ENCODE measurements around the gene EPM2A.
"Not testable (repeated sequence)": the region's sequence is repeated elsewhere in the genome, so short reads cannot be mapped to it uniquely, and the experiment has no call there.

EPM2A gene

DNA sequence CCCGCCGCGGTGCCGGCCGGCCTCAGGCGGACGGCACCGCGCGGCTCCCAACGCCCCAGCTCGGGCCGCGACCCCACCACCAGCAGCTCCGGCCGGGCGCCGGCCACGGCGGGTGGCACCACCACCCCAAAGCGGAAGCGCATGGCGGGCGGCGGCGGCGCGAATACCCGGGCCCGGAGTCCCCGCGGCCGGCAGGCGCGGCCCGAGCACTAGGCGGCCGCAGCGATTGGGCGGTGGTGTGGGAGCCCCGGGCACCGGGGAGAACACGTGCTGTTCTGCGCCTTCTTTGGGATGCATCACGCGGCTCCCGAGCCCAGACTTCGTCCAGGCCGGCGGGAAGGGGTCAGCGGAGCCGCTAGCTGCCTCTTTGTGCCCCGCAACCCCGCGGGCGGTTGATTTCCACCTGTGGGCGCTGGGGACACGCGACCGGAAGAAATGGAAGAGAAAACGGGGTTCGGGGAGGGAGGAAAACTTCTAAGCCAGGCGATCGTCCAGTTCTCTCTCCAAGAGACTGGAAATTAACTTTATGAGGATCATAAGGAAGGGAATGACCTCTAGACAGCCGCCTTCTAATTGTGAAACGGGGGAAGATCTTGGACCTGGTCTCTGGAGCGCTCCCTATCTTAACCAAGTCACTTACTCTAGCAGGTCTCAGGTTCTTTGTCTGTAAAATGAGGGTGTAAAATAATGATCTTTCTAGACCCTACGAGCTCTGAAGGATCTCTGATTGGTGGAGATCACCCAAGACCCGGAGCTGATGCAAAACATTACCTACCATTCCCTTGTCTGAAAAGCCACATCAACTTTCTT, at the start of gene EPM2A:
TSS of gene EPM2A (minus strand) at position 165 of the 810 bp plus-strand sequence. CDS start at position 143, 22 bp downstream.
- DNase-seq, result peak; percentile 8 to 59

DNA sequence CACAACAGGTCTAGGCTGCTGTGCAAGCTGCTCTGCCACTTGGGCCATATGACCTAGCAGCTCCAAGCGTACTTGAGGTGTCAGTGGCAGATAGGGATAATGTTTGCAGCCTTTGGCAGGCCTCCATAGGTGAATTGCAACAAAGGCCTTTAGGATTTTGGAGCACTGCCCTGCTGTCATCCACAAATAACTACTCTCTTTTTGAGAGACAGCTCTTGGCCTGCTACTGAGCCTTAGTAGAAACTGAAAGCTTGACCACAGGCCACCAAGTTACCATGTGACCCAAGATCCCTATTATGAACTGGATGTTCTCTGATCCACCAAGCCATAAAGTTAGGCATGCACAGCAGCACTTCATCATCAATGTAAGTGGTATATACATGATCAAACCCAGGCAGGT, 49.4 kb upstream of the EPM2A start:
- no peak for DNase-seq

DNA sequence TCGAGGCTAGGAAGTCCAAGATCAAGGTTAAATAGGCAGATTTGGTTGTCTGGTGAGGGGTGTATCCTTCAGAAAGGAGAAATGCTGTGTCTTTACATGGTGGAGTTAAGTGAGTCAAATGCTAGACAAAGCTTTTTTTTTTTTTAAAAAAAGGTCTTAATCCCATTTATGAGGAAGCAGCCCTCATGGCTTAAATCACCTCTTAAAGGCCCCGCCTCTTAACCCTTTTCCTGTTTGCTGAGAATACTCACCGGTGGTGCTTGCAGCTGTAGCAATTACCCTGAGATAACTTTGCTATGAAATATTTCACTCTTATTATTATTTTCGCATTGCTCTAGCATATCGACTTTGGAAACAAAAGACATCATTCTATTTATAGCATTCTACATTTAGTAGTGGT, 48.5 kb upstream of the EPM2A start:
- DNase-seq, result no peak

DNA sequence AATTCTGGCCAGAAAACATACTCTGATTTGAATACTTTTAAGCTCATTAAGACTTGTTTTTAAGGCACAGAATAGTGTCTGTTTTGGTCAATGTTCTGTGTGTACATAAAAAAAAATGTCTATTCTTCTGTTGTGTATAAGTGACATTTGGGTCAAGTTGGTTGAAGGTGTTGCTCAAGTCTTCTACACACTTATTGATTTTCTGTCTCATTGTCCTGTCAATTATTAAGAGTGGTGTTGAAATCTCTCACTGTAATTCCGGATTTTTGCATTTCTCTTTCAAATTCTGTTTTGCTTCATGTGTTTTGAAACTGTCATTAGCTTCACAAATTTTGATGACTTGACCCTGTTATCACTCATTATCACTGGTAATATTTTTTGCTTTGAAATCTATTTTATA, 37.5 kb upstream of the EPM2A start:
- no peak for DNase-seq

DNA sequence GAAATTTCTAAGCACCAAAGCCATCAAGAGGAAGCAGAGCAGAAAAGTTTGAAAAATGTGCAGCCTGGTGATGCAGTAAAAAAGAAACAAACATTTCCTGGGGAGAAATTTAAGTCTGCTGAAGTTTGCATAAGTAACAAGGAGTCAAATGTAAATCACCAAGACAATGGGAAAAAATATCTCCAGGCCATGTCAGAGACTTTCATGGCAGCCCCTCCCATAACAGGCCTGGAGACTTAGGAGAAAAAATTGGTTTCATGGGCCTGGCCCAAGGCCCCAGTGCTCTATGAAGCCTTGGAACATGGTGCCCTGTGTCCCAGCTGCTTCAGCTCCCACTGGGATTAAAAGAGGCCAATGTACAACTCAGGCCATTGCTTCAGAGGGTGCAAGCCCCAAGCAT, 30.1 kb upstream of the EPM2A start:
- DNase-seq, result no peak

DNA sequence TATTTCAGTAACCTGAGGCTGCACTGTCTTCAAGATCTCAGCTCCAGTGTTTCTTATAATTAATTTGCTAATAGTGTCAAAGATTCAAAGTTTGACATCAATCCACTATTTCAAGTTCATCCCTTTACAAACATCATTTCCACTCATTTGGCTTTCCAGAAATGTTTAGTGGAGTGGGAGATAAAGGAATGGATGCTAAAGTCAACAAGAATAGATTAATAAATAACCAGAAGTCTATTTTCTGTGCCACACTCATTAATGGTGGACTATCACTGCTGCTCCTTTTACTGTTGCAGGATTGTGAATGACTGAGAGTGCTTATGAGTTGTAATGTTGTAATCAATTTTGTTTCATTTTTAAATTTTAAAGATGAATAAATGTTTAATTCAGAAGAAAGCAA, 28.4 kb upstream of the EPM2A start:
- DNase-seq, result no peak

DNA sequence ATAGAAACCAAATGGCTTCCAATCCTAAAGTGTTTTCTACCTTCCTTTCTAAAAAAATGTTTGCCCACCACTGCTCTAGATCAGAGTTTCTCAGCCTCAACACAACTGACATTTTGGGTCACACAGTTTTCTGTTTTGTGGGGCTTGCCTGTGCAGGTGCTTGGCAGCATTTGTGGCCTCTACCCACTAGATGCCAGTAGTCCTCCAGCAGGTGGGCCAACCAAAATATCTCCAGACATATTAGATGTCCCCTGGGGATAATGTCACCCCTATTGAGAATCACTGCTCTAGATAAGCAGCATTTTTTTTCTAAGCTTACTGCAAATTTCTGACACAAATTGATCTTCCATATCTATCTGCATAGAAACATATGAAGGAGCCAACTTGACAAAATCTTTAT, 26.3 kb upstream of the EPM2A start:
- no peak for DNase-seq

DNA sequence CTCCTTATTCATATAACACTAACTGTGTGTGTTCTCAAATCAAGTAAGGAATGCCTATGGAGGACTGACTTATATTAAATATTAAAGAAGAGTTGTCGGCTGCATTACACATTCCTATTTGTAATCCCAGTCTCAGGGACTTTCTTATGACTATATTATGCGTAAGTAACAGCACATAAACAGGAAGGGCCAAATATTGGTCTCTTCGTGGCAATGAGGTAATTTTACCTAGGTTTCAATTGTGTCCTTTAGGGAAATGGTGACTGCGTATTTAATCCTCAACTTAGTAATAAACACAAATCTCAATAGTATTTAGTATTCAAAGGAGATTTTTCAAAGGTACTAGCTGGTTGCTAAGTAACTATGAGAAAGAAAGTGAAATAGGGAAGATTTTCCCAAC, 22.8 kb upstream of the EPM2A start:
- no peak for DNase-seq

DNA sequence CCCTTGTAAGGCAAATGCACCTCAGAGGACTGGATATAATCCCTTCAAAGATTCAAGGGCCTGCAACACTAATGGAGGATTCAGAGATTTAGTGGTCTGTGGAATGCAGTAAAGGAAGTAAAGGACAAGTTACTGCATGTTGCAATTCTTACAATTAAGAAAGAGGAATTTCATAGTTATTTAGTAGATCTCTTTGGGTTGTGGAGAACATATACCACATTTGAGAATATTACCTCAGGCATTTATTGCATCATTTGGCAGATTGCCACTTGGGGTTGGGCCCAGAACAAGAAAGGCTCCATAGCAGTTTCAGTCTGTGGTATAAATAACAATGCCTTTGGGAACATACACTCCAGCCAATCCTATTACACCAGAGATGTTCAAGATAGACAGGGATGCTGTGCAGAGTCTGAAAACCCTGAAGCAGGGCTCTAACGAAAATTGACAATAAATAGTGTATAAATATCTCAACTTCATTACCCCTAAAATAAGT, 20.9 kb upstream of the EPM2A start:
- no peak for DNase-seq

DNA sequence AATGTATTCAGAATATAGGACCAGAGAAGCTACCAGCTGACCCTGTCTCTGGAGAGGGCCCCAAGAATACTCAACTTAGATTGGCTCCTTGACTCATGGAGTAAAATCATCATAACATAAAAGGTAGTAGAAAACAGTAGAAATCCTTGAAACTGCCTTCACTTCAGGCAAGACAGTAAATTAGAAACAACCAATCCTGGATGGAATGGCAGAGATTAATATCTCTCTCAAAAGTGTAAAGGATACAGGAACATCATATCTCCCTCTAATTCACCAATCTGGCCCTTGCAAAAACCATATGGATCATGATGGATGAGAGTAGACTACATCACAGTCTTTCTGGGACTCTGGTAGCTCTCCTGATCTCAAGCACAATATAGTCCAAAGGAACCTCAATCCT, 20.4 kb upstream of the EPM2A start:
- no peak for DNase-seq

DNA sequence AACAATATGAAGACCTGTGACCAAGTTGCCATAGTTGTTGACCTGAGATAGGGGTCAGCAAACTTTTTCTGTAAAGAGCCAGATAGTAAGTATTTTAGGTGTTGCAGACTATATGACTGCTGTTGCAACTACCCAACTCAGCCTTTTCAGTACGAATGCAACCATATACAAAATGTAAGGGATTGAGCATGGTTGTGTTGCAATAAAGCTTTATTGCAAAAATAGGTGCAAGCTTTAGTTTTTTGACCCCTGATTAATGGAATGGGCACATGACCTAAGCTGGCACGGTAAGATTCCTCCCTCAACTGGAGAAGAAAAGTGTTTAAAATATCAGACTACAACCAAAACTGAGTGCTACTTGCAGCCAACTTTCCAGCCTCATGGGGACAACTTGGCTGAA, 17.3 kb upstream of the EPM2A start:
- DNase-seq, result no peak

DNA sequence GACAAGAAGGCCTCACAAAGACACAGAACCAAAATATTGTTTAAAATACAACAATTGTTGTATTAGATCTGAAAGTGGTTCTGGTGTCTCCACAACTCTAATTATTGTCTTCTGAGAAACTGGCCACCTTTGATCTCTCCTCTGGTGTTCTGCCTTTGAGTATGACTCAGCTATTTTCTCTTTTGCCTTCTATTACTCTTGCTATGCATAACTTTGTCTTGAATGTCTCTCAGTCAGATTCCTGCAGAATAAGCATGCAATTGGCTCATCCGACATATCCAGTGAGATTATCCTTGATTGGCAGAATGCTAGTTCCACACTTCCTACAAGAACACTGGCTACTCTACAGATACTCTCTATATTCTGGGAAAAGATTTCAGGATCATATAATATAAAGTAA, 14.3 kb upstream of the EPM2A start:
- no peak for DNase-seq

DNA sequence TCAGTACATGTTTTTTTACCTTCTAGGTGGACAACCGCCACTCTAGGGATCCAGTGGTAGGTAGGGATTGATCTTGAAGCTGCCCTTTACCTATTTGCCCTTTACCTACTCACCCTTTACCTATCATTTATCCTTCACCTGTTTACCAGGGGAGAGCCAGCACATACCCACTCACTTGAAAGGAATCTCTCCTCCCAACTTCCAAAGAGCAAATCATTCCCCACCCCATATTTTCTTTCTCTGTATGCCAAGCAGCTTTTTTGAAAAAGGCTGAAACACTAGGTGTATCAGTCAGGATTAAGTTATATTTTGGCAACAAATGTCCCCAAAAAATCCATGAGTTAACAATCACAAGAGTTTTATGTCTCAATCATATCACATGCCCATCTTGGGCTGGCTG, 10.5 kb upstream of the EPM2A start:
- no peak for DNase-seq

DNA sequence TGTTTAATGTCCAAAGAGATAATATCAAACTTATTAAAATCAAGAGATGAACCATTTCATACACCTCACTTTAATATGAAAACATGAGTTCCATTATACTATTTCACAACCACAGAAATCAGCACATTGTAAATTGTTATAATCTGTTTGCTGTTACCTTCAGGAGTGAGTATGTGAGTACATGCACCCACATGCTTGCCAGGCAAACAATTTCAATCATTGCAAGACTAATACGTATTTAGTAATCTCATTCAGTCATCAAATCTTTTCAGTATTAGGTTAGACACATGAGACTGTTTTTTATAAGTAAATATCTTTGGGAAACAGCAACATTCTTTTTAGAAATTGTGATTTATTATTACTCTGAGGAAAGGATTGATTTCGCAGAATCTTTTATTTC, 9.3 kb upstream of the EPM2A start:
- DNase-seq, result no peak

DNA sequence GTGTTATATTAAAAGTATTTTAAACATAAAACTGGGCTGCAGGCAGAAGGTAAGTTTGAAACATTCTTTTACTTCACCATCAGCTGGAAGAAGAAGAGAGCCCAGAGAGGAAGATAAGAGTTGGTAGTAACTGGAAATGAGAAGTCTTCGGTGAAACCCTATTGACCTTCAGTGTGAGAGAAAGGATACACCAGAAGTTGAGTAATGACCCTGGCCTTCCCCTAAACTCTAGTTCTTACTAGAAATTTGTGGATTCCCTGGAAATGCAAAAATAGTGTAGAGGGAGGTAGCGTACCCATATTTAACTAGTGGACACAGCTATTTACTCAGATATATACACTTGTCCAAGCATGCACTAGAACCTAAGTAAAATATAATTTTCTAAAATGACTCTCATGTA, 8.0 kb upstream of the EPM2A start:
- DNase-seq, result no peak

DNA sequence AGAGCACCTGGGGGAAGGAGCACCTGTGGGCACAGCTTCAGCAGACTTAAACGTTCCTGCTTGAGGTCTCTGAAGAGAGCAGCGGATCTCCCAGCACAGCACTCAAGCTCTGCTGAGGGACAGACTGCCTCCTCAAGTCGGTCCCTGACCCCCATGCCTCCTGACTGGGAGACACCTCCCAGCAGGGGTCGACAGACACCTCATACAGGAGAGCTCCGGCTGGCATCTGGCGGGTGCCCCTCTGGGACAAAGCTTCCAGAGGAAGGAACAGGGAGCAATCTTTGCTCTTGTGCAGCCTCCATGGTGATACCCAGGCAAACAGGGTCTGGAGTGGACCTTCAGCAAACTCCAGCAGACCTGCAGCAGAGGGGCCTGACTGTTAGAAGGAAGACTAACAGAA, 7.2 kb upstream of the EPM2A start:
- DNase-seq, result not testable (repeated sequence)

DNA sequence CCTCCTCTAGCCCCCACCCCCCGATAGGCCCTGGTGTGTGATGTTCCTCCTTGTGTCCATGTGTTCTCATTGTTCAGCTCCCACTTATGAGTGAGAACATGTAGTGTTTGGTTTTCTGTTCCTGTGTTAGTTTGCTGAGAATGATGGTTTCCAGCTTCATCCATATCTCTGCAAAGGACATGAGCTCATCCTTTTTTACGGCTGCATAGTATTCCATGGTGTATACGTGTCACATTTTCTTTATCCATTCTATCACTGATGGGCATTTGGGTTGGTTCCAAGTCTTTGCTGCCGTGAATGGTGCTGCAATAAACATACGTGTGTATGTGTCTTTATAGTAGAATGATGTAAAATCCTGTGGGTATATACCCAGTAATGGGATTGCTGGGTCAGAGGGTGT, 4.4 kb upstream of the EPM2A start:
- DNase-seq, result not testable (repeated sequence)

DNA sequence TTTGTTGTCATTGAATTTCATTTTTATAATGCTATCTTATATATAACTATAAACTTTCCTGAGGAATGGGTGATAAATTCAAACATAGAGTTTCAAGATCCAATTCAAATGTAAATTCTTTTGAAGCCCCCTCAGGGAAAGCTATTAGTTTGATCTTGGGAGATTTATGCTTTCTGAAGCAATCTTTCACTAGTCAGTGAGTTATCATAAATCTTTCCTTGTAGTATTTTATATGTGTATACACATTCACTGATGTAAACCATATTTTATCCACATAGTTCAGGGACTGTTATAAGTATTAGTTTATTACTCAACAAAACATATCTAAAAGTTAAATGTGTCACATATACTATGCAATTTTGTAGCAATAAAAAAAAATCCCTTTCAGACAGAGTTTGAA, 2.9 kb upstream of the EPM2A start:
- no peak for DNase-seq

DNA sequence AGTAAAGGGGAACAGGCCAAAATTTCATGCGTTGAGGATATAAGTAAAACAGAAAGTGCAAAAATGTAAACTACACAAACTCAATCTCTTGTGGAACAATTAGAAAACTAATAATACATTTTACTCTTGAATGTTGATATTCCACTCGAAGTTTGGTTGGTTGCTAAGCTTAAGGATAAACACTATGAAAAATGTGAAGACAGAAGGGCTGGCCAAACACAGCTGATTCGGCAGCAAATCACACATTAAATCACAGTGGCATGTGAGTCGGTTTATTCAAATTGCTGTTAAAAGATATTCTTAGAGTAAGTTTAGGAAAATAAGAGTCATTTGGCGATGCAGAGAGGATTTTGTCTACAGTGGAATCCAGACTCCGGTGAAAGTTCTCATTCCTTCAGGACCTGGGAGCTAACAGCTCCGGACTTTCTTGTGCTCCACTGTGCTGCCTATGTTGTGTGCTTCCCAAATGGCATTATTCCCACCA, 1.4 kb upstream of the EPM2A start:
- no peak for DNase-seq

DNA sequence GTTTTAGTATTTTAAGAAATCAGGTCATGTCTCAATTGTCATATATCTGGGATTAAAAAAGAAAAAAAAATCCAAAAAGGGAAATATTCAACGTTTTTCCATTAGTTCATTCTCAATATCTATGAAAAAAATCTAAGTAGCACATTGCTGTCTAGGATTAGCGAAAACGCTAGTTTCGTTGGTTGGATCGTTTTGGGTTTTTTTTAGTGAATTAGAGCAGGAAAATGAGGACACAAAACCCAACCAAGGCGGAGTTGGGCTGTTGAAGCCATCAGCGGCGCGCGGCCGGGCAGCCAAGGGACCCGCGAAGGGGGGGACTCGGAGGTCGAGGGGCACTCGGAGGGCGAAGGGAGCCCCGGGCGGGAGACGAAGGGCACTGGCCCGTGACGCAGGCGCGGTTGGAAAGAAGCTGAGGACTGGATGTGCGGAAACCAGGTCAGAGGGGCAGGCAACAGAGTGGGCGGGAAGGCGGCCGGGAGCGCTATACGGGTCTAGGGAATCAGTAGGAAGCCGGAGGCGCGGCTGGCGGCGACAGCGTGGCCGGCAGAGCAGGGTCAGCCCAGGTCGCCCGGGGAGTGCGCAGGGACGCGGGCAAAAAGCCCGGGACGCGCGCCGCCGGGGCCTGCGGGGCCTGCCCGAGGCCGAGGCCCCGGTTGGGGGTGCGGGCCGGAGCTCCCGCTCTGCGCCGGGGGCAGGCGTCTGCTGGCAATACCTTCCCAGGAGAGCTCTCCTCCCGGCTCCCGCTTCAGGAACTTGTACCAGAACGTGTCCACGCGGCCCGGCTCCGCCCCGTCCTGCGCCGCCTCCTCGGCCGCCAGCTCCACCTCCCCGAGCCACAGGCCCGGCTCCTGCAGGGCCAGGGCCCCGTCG, 599 bp downstream of the EPM2A start:
- peak; percentile 71 to 73 for DNase-seq

DNA sequence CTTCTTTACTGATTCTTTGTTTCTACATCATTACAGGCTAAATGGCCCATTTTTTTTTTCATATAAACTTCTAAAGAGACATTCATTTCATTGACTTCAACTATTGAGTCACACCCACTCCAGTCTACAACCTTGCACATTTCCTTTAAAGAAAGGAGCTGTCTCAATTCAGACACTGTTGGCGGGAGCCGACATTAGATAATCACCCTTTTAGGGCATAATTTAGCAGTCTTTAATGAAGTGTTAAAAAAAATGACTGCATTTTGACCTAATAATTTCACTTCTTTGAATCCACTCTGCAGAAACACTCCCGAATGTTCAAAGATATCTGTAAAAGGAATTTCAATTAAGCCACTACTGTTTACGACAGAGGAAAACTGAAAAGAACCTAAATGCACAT, 1.5 kb downstream of the EPM2A start:
- no peak for DNase-seq

DNA sequence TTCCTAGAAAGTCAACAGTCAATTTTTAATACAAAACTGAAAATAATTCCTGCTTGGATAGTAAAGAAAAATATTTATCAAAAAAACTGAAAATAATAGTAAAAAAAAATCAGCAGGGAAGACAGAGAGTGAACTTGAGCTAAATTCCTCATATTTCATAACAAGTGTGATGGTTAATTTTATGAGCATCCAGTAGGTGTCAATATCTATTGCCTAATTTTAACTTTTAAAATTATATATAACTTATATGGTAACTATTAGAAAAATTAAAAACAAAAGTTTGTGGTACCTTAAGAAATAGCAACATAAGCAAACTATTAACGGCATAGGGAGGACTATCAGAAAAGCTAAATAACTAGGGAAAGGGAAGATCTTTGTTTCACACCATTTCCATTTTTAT, 2.1 kb downstream of the EPM2A start:
- DNase-seq, result no peak

DNA sequence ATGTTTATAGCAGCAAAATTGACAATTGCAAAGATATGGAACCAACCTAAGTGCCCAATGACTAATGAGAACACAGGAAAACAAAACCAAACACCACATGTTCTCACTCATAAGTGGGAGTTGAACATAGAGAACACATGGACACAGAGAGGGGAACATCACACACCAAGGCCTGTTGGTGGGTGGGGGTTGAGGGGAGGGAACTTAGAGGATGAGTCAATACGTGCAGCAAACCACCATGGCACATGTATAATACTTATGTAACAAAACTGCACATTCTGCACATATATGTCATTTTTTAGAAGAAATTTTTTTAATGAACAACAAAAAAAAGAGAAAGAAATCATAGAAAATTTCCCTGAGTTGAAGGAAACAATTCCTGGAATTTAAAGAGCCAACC, 3.9 kb downstream of the EPM2A start:
- DNase-seq, result peak in 1 of 2 experiments; percentile 58

DNA sequence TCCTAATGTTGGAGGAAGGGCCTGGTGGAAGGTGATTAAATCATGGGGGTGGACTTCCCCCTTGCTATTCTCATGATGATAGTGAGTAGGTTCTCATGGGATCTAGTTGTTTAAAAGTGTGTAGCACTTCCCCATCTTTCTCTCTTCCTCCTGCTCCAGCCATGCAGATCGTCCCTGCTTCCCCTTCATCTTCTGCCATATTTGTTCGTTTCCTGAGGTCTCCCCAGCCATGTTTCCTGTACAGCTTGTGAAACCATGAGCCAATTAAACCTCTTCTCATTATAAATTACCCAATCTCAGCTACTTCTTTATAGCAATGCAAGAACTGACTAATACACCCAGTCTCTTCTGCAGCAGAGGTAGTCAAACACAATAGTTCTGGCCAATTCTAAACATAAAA, 5.4 kb downstream of the EPM2A start:
- no peak for DNase-seq
